IMR-90 (cell line): ENCODE measurements around the gene CHCHD4. TPM values are rescaled to one million over a fixed set of nuclear protein-coding genes. Genes with fewer than 3 reads are reported as not detected.

Experiments used
- ATAC-seq: fragments of 200-7000 bp; cut with Tn5 transposase; 2 replicates; pipeline ENCODE4 v1.9.1; 2020; ENCODE audit warnings: low read depth, mild to moderate bottlenecking, moderate library complexity
- BruUV-seq: library from RNA; stranded (reverse); fragments of 400-500 nt; replicated peaks from 2 replicates; lab custom pipeline; 2021; lab: Mats Ljungman, UMichigan
- CTCF ChIA-PET: fragments of 300-600 bp; formaldehyde crosslinking; extraction: SDS; loops from one replicate; lab custom pipeline; 2021; ENCODE audit warnings: antibody characterized with exemption; lab: Yijun Ruan, JAX
- POLR2A ChIA-PET: fragments of 300-600 bp; sonication (Branson Sonifier 250); formaldehyde crosslinking; loops from one replicate; lab custom pipeline; 2022; ENCODE audit warnings: antibody characterized with exemption; ENCODE audit not compliant: unreplicated experiment; lab: Charles Lee
- DNase-seq: peaks from one replicate; pipeline ENCODE4 v3.0.0; 2013
- H2AFZ ChIP-seq: replicated peaks from 2 replicates; pipeline ENCODE3; 2013; ENCODE audit warnings: low read length, mild to moderate bottlenecking; ENCODE audit not compliant: poor library complexity
- H2AK5ac ChIP-seq: 2 replicates; pipeline ENCODE4 v1.6.1; 2013; ENCODE audit warnings: low read depth, low read length, inconsistent platforms
- H2AK9ac ChIP-seq: replicated peaks from 2 replicates; pipeline ENCODE3; 2013; ENCODE audit warnings: mild to moderate bottlenecking, low read depth, low read length, moderate library complexity; ENCODE audit not compliant: poor library complexity
- H2BK120ac ChIP-seq: 2 replicates; pipeline ENCODE4 v1.6.1; 2013; ENCODE audit warnings: low read depth, low read length, inconsistent platforms
- H2BK15ac ChIP-seq: 3 replicates; pipeline ENCODE4 v1.6.1; 2013; ENCODE audit warnings: low read depth, low read length, inconsistent platforms
- H2BK20ac ChIP-seq: 2 replicates; pipeline ENCODE4 v1.6.1; 2013; ENCODE audit warnings: low read depth, mild to moderate bottlenecking, inconsistent platforms, low read length, moderate library complexity
- H2BK5ac ChIP-seq: 2 replicates; pipeline ENCODE4 v1.6.1; 2013; ENCODE audit warnings: mild to moderate bottlenecking, low read depth, low read length, inconsistent platforms; ENCODE audit not compliant: poor library complexity, severe bottlenecking
- H3K14ac ChIP-seq: replicated peaks from 2 replicates; pipeline ENCODE4 v1.6.1; 2013; ENCODE audit warnings: low read depth, low read length, inconsistent platforms
- H3K18ac ChIP-seq: 2 replicates; pipeline ENCODE4 v1.6.1; 2013; ENCODE audit warnings: low read depth, low read length, control low read depth
- H3K23ac ChIP-seq: 2 replicates; pipeline ENCODE4 v1.6.1; 2013; ENCODE audit warnings: low read depth, low read length, inconsistent platforms
- H3K27ac ChIP-seq: 2 replicates; pipeline ENCODE4 v1.5.1; 2013; ENCODE audit warnings: mild to moderate bottlenecking, control low read depth, low read length; ENCODE audit not compliant: insufficient read depth
- H3K27me3 ChIP-seq: 2 replicates; pipeline ENCODE4 v1.6.1; 2013; ENCODE audit warnings: low read length; ENCODE audit not compliant: control insufficient read depth, insufficient read depth
- H3K36me3 ChIP-seq: 2 replicates; pipeline ENCODE4 v1.6.1; 2013; ENCODE audit warnings: low read length, mixed read lengths; ENCODE audit not compliant: control insufficient read depth, insufficient read depth
- H3K4ac ChIP-seq: 2 replicates; pipeline ENCODE4 v1.6.1; 2013; ENCODE audit warnings: low read depth, low read length, inconsistent platforms
- H3K4me1 ChIP-seq: 2 replicates; pipeline ENCODE4 v1.6.1; 2013; ENCODE audit warnings: low read length, mixed read lengths; ENCODE audit not compliant: control insufficient read depth, insufficient read depth
- H3K4me2 ChIP-seq: 2 replicates; pipeline ENCODE4 v1.6.1; 2013; ENCODE audit warnings: low read depth, mild to moderate bottlenecking, control low read depth, low read length, moderate library complexity
- H3K4me3 ChIP-seq: 2 replicates; pipeline ENCODE4 v1.5.1; 2013; ENCODE audit warnings: low read depth, mild to moderate bottlenecking, control low read depth, low read length, moderate library complexity; ENCODE audit not compliant: insufficient read depth
- H3K56ac ChIP-seq: 2 replicates; pipeline ENCODE4 v1.6.1; 2013; ENCODE audit warnings: low read length, inconsistent platforms; ENCODE audit not compliant: insufficient read depth; ENCODE audit errors: extremely low read depth
- H3K79me1 ChIP-seq, 2 experiments: 2 replicates each; pipeline ENCODE4 v1.6.1; 2013; ENCODE audit warnings: low read length in 2 of 2, inconsistent platforms in 1 of 2, low read depth in 1 of 2
- H3K9ac ChIP-seq: 2 replicates; pipeline ENCODE4 v1.6.1; 2013; ENCODE audit warnings: low read depth, low read length, control low read depth
- H3K9me1 ChIP-seq: 2 replicates; pipeline ENCODE4 v1.6.1; 2013; ENCODE audit warnings: low read length, inconsistent platforms; ENCODE audit not compliant: insufficient read depth
- H3K9me3 ChIP-seq: 2 replicates; pipeline ENCODE4 v1.6.1; 2013; ENCODE audit warnings: low read length; ENCODE audit not compliant: control insufficient read depth, insufficient read depth
- H4K20me1 ChIP-seq: 2 replicates; pipeline ENCODE4 v1.6.1; 2013; ENCODE audit warnings: low read length, inconsistent platforms; ENCODE audit not compliant: insufficient read depth
- H4K5ac ChIP-seq: 2 replicates; pipeline ENCODE4 v1.6.1; 2013; ENCODE audit warnings: mild to moderate bottlenecking, low read depth, low read length, control low read depth
- H4K8ac ChIP-seq, 2 experiments: 2 replicates each; pipeline ENCODE4 v1.6.1; 2013; ENCODE audit warnings: low read depth in 2 of 2, low read length in 2 of 2, control low read depth in 1 of 2, inconsistent platforms in 1 of 2
- H4K91ac ChIP-seq: 2 replicates; pipeline ENCODE4 v1.6.1; 2013; ENCODE audit warnings: low read depth, low read length, inconsistent platforms; ENCODE audit not compliant: insufficient read depth
- BHLHE40 ChIP-seq: fragments of 150-350 bp; IDR thresholded peaks from 2 replicates; pipeline ENCODE4 v1.6.1; 2016; ENCODE audit warnings: mild to moderate bottlenecking, low read depth, low read length
- CEBPB ChIP-seq: IDR thresholded peaks from 2 replicates; pipeline ENCODE4 v1.6.1; 2012; ENCODE audit warnings: low read depth, low read length, improper control_type of control experiment
- CHD1 ChIP-seq: IDR thresholded peaks from 2 replicates; pipeline ENCODE4 v1.6.1; 2012; ENCODE audit warnings: low read depth, low read length, improper control_type of control experiment
- CTCF ChIP-seq: conservative IDR thresholded peaks from 2 replicates; pipeline ENCODE4 v1.5.1; 2012; ENCODE audit warnings: mild to moderate bottlenecking, low read depth, low read length, improper control_type of control experiment
- ELK1 ChIP-seq: fragments of 150-350 bp; IDR thresholded peaks from 2 replicates; pipeline ENCODE4 v1.6.1; 2016; ENCODE audit warnings: low read depth, mild to moderate bottlenecking, low read length, moderate library complexity, borderline replicate concordance
- FOS ChIP-seq: fragments of 150-350 bp; IDR thresholded peaks from 2 replicates; pipeline ENCODE4 v1.6.1; 2016; ENCODE audit warnings: low read depth, low read length
- MAFK ChIP-seq: IDR thresholded peaks from 2 replicates; pipeline ENCODE4 v1.6.1; 2012; ENCODE audit warnings: low read depth, low read length, improper control_type of control experiment
- MAZ ChIP-seq: IDR thresholded peaks from 2 replicates; pipeline ENCODE4 v1.6.1; 2012; ENCODE audit warnings: low read depth, mild to moderate bottlenecking, low read length, improper control_type of control experiment, moderate library complexity, borderline replicate concordance
- MXI1 ChIP-seq: IDR thresholded peaks from 2 replicates; pipeline ENCODE4 v1.6.1; 2012; ENCODE audit warnings: low read depth, mild to moderate bottlenecking, low read length, moderate library complexity, borderline replicate concordance
- NFE2L2 ChIP-seq: fragments of 150-350 bp; IDR thresholded peaks from 2 replicates; pipeline ENCODE4 v1.6.1; 2016; ENCODE audit warnings: low read depth, mild to moderate bottlenecking, low read length
- POLR2A ChIP-seq: IDR thresholded peaks from 2 replicates; pipeline ENCODE4 v1.6.1; 2012; ENCODE audit warnings: mild to moderate bottlenecking, low read depth, low read length
- RAD21 ChIP-seq: IDR thresholded peaks from 2 replicates; pipeline ENCODE4 v1.6.1; 2012; ENCODE audit warnings: low read length, improper control_type of control experiment
- RCOR1 ChIP-seq: IDR thresholded peaks from 2 replicates; pipeline ENCODE4 v1.6.1; 2012; ENCODE audit warnings: mild to moderate bottlenecking, low read length, improper control_type of control experiment; ENCODE audit not compliant: insufficient replicate concordance
- RFX5 ChIP-seq: IDR thresholded peaks from 2 replicates; pipeline ENCODE4 v1.8.0; 2012; ENCODE audit warnings: low read depth, mild to moderate bottlenecking, low read length, moderate library complexity
- SMC3 ChIP-seq: fragments of 150-350 bp; IDR thresholded peaks from 2 replicates; pipeline ENCODE4 v1.6.1; 2016; ENCODE audit warnings: low read depth, mild to moderate bottlenecking, antibody characterized with exemption, low read length, moderate library complexity
- USF2 ChIP-seq: fragments of 150-350 bp; IDR thresholded peaks from 2 replicates; pipeline ENCODE4 v1.6.1; 2017; ENCODE audit warnings: mild to moderate bottlenecking, antibody characterized with exemption, low read length, low read depth
- WGBS, 2 experiments: methylation state at CpG; one replicate each; pipeline versions ENCODE4 v1.1.5 to v1.1.7; 2013; ENCODE audit warnings: missing lambda C conversion rate in 2 of 2; ENCODE audit not compliant: insufficient read length in 1 of 2; ENCODE audit errors: extremely low coverage in 2 of 2; 5-methylcytosine and 5-hydroxymethylcytosine counted together
- dilution Hi-C: fragments of 300-500 bp; cut with HindIII; formaldehyde crosslinking; loops from one replicate; pipeline ENCODE4 v1.14.3; 2018; ENCODE audit warnings: low sequenced_read_pairs; ENCODE audit not compliant: unreplicated experiment
- in situ Hi-C: fragments of 300-500 bp; cut with MboI; formaldehyde crosslinking; loops from 3 replicates; pipeline ENCODE4 v1.14.3; 2019; ENCODE audit warnings: low sequenced_read_pairs, inconsistent platforms, mixed read lengths
- intact Hi-C: fragments of 100-400 bp; cut with micrococcal nuclease; formaldehyde crosslinking; loops from 2 replicates; pipeline ENCODE4 v1.10.0; 2022
- polyA plus RNA-seq, 3 experiments: library from polyadenylated mRNA; depleted of rRNA; stranded (reverse); fragments of >200 nt; gene quantifications; 2 replicates each; pipeline ENCODE4 v1.2.3, GENCODE V29; 2012; ENCODE audit warnings: low replicate concordance in 1 of 3
- total RNA-seq: library from RNA; depleted of rRNA; stranded (reverse); fragments of >200 nt; gene quantifications from 2 replicates; pipeline ENCODE4 v1.2.3, GENCODE V29; 2012

Gene CHCHD4
- total and polyA plus RNA-seq, 2 of the 4 experiments (the other 2 are of a cell fraction): 9.0 to 9.8 TPM

- H3K36me3 ChIP-seq: peaks cover 70% of the 10 kb centered on the region
- no peak overlapping the region for H4K91ac ChIP-seq
- H3K4me2 ChIP-seq: no peak overlapping the region
- H3K23ac ChIP-seq: no peak overlapping the region
- H3K4me3 ChIP-seq: no peak overlapping the region
- no peak overlapping the region for H2BK120ac ChIP-seq
- no peak overlapping the region for H2BK5ac ChIP-seq
- no peaks in the 10 kb centered on the region for H3K4me1 ChIP-seq
- H3K9ac ChIP-seq: no peak overlapping the region
- H4K20me1 ChIP-seq: no peaks in the 10 kb centered on the region
- no peak overlapping the region for H3K56ac ChIP-seq
- ATAC-seq (no peak), DNase-seq (no peak)
- H2AK5ac ChIP-seq: no peak overlapping the region
- peaks cover 2% of the 10 kb centered on the region; the same call in 1 of the 2 replicates for H3K9me1 ChIP-seq
- H3K9me3 ChIP-seq: no peaks in the 10 kb centered on the region
- no peak overlapping the region for H4K8ac ChIP-seq
- WGBS, 2 experiments: 86% methylated on average over 7 of the region's 7 CpGs; no CpG with 5 or more reads in 1 of the 2 experiments
- H2AK9ac ChIP-seq: no peak overlapping the region
- POLR2A ChIA-PET: no interaction called here
- H4K5ac ChIP-seq: no peak overlapping the region
- H3K27ac ChIP-seq: no peak overlapping the region
- CTCF ChIA-PET: no interaction called here
- dilution Hi-C loops (no loop called here), in situ Hi-C loops (no loop called here), intact Hi-C loops (no loop called here)
- no peak for TF ChIP-seq RCOR1
- no peak for TF ChIP-seq CHD1
- TF ChIP-seq MXI1: no peak
- TF ChIP-seq RAD21: no peak
- no peak for TF ChIP-seq POLR2A
- TF ChIP-seq BHLHE40: no peak
- TF ChIP-seq SMC3: no peak
- TF ChIP-seq USF2: no peak
- no peak for TF ChIP-seq CTCF
- TF ChIP-seq FOS: no peak
- no peak for TF ChIP-seq MAFK
- TF ChIP-seq CEBPB: no peak
- TF ChIP-seq RFX5: no peak
- no peak for TF ChIP-seq NFE2L2
- no peak for TF ChIP-seq ELK1
- TF ChIP-seq MAZ: no peak
- H2AFZ ChIP-seq: no peak overlapping the region
- H3K4ac ChIP-seq: no peak overlapping the region
- H2BK20ac ChIP-seq: no peak overlapping the region
- no peak overlapping the region for H2BK15ac ChIP-seq
- no peaks in the 10 kb centered on the region for H3K27me3 ChIP-seq
- H3K14ac ChIP-seq: no peak overlapping the region
- BruUV-seq: no TSS peak
- peaks cover 25 to 35% of the 10 kb centered on the region in 2 experiments for H3K79me1 ChIP-seq
- no peak overlapping the region for H3K18ac ChIP-seq
Measured at GRCh38 chr3:14154895-14155440, 30.3 kb upstream of the CHCHD4 start.
